GM23338 (cell line): ENCODE data around the gene GJC1. TPM values are rescaled to one million over a fixed set of nuclear protein-coding genes. Genes with fewer than 3 reads are reported as not detected.

Experiments
- ATAC-seq: fragments of 200-7000 bp; cut with Tn5 transposase; 3 replicates; pipeline ENCODE4 v1.9.1; 2020
- DNase-seq: peaks from one replicate; pipeline ENCODE4 v3.0.0-alpha.2; 2015; ENCODE audit warnings: low spot score
- H2AFZ ChIP-seq: fragments of 200-600 bp; sonication (generic); 2 replicates; pipeline ENCODE4 v1.8.0; 2016; ENCODE audit warnings: antibody characterized with exemption, mild to moderate bottlenecking, moderate library complexity
- H3F3A ChIP-seq: fragments of 200-600 bp; sonication (generic); replicated peaks from 2 replicates; pipeline ENCODE4 v1.8.0; 2017; ENCODE audit warnings: antibody characterized with exemption, mixed run types, low read depth
- H3K27ac ChIP-seq: fragments of 200-600 bp; sonication (generic); 2 replicates; pipeline ENCODE4 v1.6.1; 2016; ENCODE audit warnings: low read depth
- H3K27me3 ChIP-seq: fragments of 200-600 bp; sonication (generic); 2 replicates; pipeline ENCODE4 v1.8.0; 2016; ENCODE audit warnings: mild to moderate bottlenecking, mixed run types, moderate library complexity; ENCODE audit not compliant: insufficient read depth
- H3K36me3 ChIP-seq: fragments of 200-600 bp; sonication (generic); 2 replicates; pipeline ENCODE4 v1.8.0; 2016; ENCODE audit warnings: mild to moderate bottlenecking; ENCODE audit not compliant: insufficient read depth
- H3K4me1 ChIP-seq: fragments of 200-600 bp; sonication (generic); 2 replicates; pipeline ENCODE4 v1.8.0; 2016; ENCODE audit warnings: mild to moderate bottlenecking, moderate library complexity; ENCODE audit not compliant: insufficient read depth
- H3K4me2 ChIP-seq: fragments of 200-600 bp; sonication (generic); 2 replicates; pipeline ENCODE4 v1.7.1; 2017; ENCODE audit warnings: mixed run types
- H3K4me3 ChIP-seq: fragments of 200-600 bp; sonication (generic); 2 replicates; pipeline ENCODE4 v1.6.1; 2016; ENCODE audit warnings: mixed run types
- H3K79me2 ChIP-seq: fragments of 200-600 bp; sonication (generic); replicated peaks from 2 replicates; pipeline ENCODE4 v1.8.0; 2017; ENCODE audit warnings: mild to moderate bottlenecking; ENCODE audit not compliant: insufficient read depth
- H3K9me2 ChIP-seq: fragments of 200-600 bp; sonication (generic); 2 replicates; pipeline ENCODE4 v1.8.0; 2017; ENCODE audit not compliant: insufficient read depth
- H4K20me1 ChIP-seq: fragments of 200-600 bp; sonication (generic); replicated peaks from 2 replicates; pipeline ENCODE4 v1.8.0; 2017; ENCODE audit warnings: mild to moderate bottlenecking; ENCODE audit not compliant: insufficient read depth
- H3K27ac Mint-ChIP-seq: 2 replicates; pipeline ENCODE4 v1.8.0; 2020; ENCODE audit warnings: inconsistent platforms, mild to moderate bottlenecking, moderate library complexity, mixed read lengths
- H3K27me3 Mint-ChIP-seq: 3 replicates; pipeline ENCODE4 v1.8.0; 2022; ENCODE audit warnings: low read depth, mild to moderate bottlenecking, moderate library complexity, mixed read lengths, inconsistent platforms; ENCODE audit not compliant: insufficient read depth, poor library complexity
- H3K36me3 Mint-ChIP-seq: 3 replicates; pipeline ENCODE4 v1.8.0; 2021; ENCODE audit warnings: low read depth, mild to moderate bottlenecking, inconsistent platforms, moderate library complexity, mixed read lengths
- H3K4me1 Mint-ChIP-seq: 3 replicates; pipeline ENCODE4 v1.8.0; 2020; ENCODE audit warnings: mild to moderate bottlenecking, inconsistent platforms, mixed read lengths
- H3K4me3 Mint-ChIP-seq: 3 replicates; pipeline ENCODE4 v1.8.0; 2021; ENCODE audit warnings: moderate library complexity, mild to moderate bottlenecking, inconsistent platforms, mixed read lengths
- H3K9me3 Mint-ChIP-seq: 3 replicates; pipeline ENCODE4 v1.8.0; 2020; ENCODE audit warnings: moderate library complexity, mild to moderate bottlenecking, inconsistent platforms, mixed read lengths
- CREB1 ChIP-seq: fragments of 250-450 bp; sonication (Bioruptor Pico); IDR thresholded peaks from 2 replicates; pipeline ENCODE4 v1.5.0; 2020; ENCODE audit warnings: low read depth, mild to moderate bottlenecking, moderate library complexity
- ETS1 ChIP-seq: IDR thresholded peaks from 2 replicates; pipeline ENCODE4 v1.6.1; 2016; ENCODE audit warnings: antibody characterized with exemption
- EZH2 ChIP-seq: fragments of 200-600 bp; sonication (generic); IDR thresholded peaks from one replicate; pipeline ENCODE4 v1.8.0; 2017; ENCODE audit warnings: antibody characterized with exemption, mild to moderate bottlenecking, low read depth; ENCODE audit not compliant: unreplicated experiment
- EZH2phosphoT487 ChIP-seq: fragments of 200-600 bp; sonication (generic); IDR thresholded peaks from one replicate; pipeline ENCODE4 v1.8.1; 2018; ENCODE audit warnings: antibody characterized with exemption; ENCODE audit not compliant: unreplicated experiment
- NANOG ChIP-seq: IDR thresholded peaks from 2 replicates; pipeline ENCODE4 v1.6.1; 2016; ENCODE audit warnings: antibody characterized with exemption, borderline replicate concordance
- POLR2AphosphoS5 ChIP-seq: IDR thresholded peaks from 2 replicates; pipeline ENCODE4 v1.6.1; 2016; ENCODE audit warnings: antibody characterized with exemption, low read depth
- REST ChIP-seq: IDR thresholded peaks from one replicate; pipeline ENCODE4 v1.6.1; 2018; ENCODE audit warnings: antibody characterized with exemption; ENCODE audit not compliant: unreplicated experiment
- STAT1 ChIP-seq: IDR thresholded peaks from one replicate; pipeline ENCODE4 v1.6.1; 2016; ENCODE audit warnings: antibody characterized with exemption; ENCODE audit not compliant: unreplicated experiment
- ZNF114 ChIP-seq: fragments of 250-450 bp; sonication (Bioruptor Pico); IDR thresholded peaks from 2 replicates; pipeline ENCODE4 v1.5.0; 2020; ENCODE audit warnings: mild to moderate bottlenecking, moderate library complexity
- ZNF331 ChIP-seq: fragments of 250-450 bp; sonication (Bioruptor Pico); IDR thresholded peaks from 2 replicates; pipeline ENCODE4 v1.5.0; 2020; ENCODE audit warnings: low read depth, mild to moderate bottlenecking, moderate library complexity
- ZNF462 ChIP-seq: fragments of 250-450 bp; sonication (Bioruptor Pico); IDR thresholded peaks from 2 replicates; pipeline ENCODE4 v1.5.0; 2020; ENCODE audit warnings: mild to moderate bottlenecking, moderate library complexity
- polyA plus RNA-seq: library from polyadenylated mRNA; unstranded; fragments of >200 nt; fragmentation: Nextera tagmentation; extraction: Ambion mirVana; gene quantifications from 2 replicates; pipeline ENCODE4 v1.2.1, GENCODE V29; 2016
- total RNA-seq: library from RNA; depleted of rRNA; stranded (reverse); fragments of >200 nt; shearing (Covaris generic); gene quantifications from 2 replicates; pipeline ENCODE4 v1.2.3, GENCODE V29; 2014

The GJC1 gene
- total and polyA plus RNA-seq, 2 experiments from 2014 or later, result 34.7 to 99.2 TPM

- TF ChIP-seq ZNF462 (CRISPR knock-in tag) (no peak), CREB1 (no peak), ETS1 (no peak)
Measured at GRCh38 chr17:44775838-44776621, 54.1 kb downstream of the GJC1 start (continued).

- Histone ChIP-seq H3K79me2 (no peaks in the 10 kb centered on the region), H3K36me3 (no peaks in the 10 kb centered on the region), H4K20me1 (0 out of 2 replicates have a peak, but pooled peaks cover 5% of the 10 kb centered on the region), H2AFZ (peak overlapping the region; percentile 96), H3K27me3 (peaks cover 12% of the 10 kb centered on the region), H3K9me2 (no peaks in the 10 kb centered on the region), H3K4me3 (peak overlapping the region; percentile 92), H3K4me1 (peaks cover 6% of the 10 kb centered on the region; the same call in 1 of the 2 replicates), H3K4me2 (peak overlapping the region; percentile 99), H3F3A (no peaks in the 10 kb centered on the region), H3K27ac (no peak overlapping the region)
- H3K27me3 Mint-ChIP-seq, result peaks cover 38% of the 10 kb centered on the region
- H3K36me3 Mint-ChIP-seq, result no peaks in the 10 kb centered on the region
- peaks cover 9% of the 10 kb centered on the region for H3K4me1 Mint-ChIP-seq
- DNase-seq (peak; percentile 99), ATAC-seq (peak; percentile 87)
- no peak overlapping the region for H3K27ac Mint-ChIP-seq
- H3K9me3 Mint-ChIP-seq, result no peaks in the 10 kb centered on the region
- peak overlapping the region; percentile 81 for H3K4me3 Mint-ChIP-seq
- peak; percentile 74 for TF ChIP-seq CREB1
- TF ChIP-seq STAT1, result no peak
- TF ChIP-seq ZNF114 (CRISPR knock-in tag), result no peak
- TF ChIP-seq EZH2phosphoT487, result no peak
- peak; percentile 96 for TF ChIP-seq POLR2AphosphoS5
- no peak for TF ChIP-seq ZNF331 (CRISPR knock-in tag)
- no peak for TF ChIP-seq ETS1
- peak; percentile 6 for TF ChIP-seq REST
- no peak for TF ChIP-seq EZH2
- no peak for TF ChIP-seq NANOG
Measured at GRCh38 chr17:44775136-44775837, 54.8 kb downstream of the GJC1 start.
